ENCODE data around the gene DDAH1.
"Not testable (repeated sequence)": the region's sequence is repeated elsewhere in the genome, so short reads cannot be mapped to it uniquely, and the experiment has no call there.

DDAH1 gene

GRCh38 chr1:85356130-85356529 lies 108.8 kb downstream of the DDAH1 start:
- DNase-seq, result no peak

DNA sequence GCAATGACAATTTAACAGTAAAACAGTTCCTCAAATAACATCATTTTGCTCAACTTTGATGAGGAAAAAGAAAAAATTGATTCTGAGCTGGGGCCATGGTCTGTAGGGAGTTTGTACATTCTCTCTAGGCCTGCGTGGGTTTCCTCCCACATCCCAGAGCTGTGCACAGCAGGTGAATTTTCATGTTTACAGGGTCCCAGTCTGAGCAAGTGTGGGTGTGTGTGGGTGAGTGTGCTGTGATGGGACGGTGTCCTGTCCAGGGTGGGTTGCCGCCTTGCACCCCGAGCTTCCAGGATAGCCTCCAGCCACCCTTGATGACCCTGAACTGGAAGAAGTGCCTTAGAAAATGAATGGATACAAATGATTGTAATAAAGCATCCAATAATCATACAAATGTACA lies 112.9 kb downstream of the DDAH1 start:
- DNase-seq, result no peak

- DNase-seq, result no peak
These were observed 113.6 kb downstream of the DDAH1 start for GRCh38 chr1:85351202-85351828.

DNA sequence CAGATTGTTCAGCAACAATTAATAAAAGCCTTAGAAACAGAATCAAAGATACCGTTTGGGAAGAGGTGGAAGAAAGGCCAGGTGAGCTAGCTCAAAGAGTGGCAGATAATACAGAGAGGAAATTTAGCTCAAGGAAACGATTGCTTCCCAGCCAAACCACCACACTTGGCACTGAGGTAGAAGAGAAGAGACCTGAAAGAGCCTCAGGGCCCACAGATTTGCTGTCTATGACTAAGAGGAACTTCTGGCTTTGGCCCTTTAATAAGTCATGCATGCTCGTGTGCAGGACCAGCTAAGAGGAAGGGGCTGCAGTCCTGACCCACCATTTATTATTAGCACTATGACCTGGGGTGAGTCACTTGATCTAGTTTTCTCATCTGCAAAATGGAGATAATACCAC lies 115.7 kb downstream of the DDAH1 start:
- DNase-seq, result no peak

DNA sequence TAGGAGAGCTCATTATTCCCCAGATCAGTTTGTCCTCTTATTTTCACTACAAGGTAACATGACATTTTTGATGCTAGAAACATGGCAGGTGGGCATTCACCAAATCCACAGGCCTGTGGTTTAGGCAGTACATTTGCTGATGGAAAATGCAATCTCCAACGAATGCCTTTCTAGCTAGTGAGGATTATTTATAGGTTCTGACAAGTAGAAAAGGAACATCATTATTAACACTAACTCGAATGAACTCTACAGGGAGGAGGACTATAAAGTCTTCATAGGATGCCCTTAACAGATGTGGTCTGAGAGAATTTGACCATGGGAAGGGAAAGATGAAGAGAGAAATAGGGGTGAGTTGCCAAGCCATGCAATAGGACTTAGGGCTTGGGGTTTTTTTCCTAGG lies 117.1 kb downstream of the DDAH1 start:
- DNase-seq, result no peak

DNA sequence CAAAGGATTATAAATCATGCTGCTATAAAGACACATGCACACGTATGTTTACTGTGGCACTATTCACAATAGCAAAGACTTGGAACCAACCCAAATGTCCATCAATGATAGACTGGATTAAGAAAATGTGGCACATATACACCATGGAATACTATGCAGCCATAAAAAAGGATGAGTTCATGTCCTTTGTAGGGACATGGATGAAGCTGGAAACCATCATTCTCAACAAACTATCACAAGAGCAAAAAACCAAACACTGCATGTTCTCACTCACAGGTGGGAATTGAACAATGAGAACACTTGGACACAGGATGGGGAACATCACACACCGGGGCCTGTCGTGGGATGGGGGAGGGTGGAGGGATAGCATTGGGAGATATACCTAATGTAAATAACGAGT lies 117.7 kb downstream of the DDAH1 start:
- DNase-seq, result not testable (repeated sequence)

GRCh38 chr1:85344256-85344694 lies 120.7 kb downstream of the DDAH1 start:
- no peak for DNase-seq

DNA sequence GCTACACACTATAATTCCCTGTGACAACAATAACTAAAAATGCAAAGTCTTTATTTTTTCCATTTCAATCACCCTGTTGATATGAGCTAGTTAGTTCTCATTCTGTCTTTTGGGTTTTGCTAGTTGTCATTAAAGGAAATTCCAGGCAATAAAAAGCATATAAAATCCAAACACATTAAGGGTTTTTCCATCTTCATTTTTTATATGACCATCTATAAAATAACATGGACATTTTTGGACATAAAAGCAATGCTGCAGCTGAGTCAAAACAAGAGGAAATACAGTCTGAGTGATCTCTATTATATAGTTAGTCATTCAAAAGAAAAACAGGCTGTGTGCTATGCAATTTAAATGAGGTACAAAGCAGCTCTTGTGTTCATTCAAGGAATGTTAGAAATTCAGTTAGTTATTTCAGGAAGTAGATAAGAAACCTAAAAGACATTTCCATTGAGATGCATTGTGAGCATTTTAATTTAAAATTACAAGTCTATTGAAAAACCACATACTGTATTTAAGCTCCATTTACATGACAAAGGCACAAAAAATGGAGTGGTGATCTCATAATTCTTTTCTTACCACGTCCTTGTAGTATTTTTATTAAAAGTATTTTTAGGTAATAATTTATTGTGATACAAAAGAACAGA lies 121.2 kb downstream of the DDAH1 start:
- DNase-seq, result no peak

GRCh38 chr1:85343213-85343611 lies 121.7 kb downstream of the DDAH1 start:
- DNase-seq, result no peak

DNA sequence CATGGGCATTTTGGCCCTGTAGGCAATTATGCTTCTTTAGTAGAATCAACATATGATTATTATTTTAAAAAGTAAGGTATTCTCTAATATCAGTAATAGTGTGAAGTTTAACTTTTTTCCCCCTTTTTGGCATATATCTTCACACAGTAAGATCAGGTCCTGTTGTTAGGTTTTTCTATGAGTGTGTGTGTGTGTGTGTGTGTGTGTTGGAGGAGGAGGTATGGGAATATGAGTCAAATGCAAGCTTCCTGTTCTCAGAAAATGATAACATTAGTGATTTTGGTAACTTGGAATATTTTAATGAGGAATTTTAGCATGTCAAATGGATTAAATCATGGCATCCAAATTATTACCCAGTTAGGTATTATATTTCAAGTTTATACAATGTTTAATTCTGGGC lies 122.8 kb downstream of the DDAH1 start:
- DNase-seq, result no peak

GRCh38 chr1:85340427-85340826 lies 124.5 kb downstream of the DDAH1 start:
- DNase-seq, result no peak

DNA sequence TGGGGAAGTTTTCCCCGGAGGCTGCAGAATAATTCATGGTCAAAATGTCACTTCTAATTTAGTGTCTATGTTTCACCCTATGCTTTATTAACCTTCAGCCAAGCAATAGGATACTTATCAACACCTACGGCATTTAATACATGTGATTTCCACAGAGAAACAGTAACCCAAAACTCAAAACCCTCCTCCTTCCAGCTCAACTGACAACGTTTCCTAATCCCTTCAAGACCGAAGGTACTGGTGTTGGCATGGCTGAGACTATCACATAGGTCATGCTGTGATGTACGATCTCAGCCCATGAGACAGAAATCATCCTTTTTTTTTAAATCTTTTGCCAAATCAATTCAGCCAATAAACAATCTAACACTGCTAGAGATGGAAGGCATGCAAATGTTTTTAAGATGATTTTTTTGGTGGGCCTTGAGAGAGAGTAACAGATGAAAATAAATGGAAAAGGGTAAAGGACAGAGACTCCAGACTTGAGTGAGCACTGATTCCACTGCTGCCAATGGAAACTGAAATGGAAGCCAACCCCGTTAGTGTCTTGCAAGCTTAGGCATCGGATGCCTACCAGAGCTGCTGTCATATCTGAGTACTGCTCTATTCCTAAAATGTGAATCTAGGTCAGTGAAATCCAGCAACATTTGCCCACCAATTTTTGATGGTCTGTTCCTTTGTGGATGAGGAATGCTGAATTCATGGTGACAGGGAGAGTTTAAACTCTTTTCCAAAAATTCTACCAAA lies 125.1 kb downstream of the DDAH1 start:
- no peak for DNase-seq

DNA sequence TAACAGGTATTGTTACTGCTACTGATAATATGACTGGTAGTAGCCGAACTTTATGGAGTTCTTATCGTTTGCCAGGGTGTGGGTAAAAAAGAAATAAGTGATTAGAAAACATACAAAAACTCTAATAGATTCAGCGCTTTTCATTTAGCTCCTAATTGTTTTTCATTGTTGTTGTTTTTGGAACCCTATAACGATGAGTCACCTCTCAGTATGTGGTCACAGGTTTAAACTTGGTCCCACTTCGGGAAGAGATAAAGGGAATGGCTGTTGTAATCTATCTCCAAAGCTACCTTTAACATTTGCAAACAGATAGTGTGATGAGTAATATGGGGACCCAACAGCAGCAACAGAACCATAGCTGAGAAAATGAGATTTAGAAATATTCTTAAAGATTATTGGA lies 125.9 kb downstream of the DDAH1 start:
- DNase-seq, result no peak

GRCh38 chr1:85334962-85335361 lies 130.0 kb downstream of the DDAH1 start:
- DNase-seq, result no peak

GRCh38 chr1:85333186-85333585 lies 131.8 kb downstream of the DDAH1 start:
- DNase-seq, result no peak

GRCh38 chr1:85332575-85332974 lies 132.4 kb downstream of the DDAH1 start:
- no peak for DNase-seq

GRCh38 chr1:85330711-85331290 lies 134.2 kb downstream of the DDAH1 start:
- no peak for DNase-seq

DNA sequence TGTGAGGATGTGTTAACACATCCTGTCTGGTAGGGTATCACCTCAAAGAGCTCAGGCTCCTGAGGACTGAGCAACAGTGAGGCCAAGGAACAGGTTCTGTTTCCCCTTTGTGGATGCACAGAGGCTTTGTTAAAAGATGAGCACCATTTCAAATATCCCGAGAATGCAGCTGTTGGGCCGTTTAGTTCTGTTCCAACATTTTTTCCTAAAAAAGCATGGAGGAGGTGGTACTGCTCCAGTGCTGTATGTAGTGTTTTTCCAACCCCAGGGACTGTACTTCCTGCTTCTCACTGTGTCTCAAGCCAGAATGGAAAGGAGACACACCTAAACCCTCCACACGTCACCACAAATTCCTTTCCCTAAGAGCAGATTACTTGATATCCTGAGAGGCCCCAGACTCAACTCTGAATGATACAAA lies 134.7 kb downstream of the DDAH1 start:
- DNase-seq, result no peak

- DNase-seq, result no peak
These were observed 136.1 kb downstream of the DDAH1 start for GRCh38 chr1:85328713-85329397.

DNA sequence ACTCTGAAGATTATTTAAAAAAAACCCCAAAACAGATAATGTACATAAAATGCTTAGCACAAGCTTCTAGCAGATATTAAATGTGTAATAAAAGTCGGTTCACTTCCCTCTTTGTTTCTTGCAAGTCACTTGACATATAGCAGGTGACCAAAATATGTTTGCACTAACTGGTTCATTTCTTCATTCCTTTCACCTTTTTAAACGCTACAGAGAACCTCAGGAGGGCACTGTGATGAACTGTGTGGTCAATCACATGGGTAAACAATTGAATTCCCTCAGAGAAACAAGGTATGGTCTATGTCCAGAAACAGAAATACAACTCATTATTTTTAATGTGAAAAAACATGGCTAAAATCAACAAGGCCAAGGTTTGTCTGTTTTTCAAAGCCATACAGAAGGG lies 137.2 kb downstream of the DDAH1 start:
- no peak for DNase-seq

DNA sequence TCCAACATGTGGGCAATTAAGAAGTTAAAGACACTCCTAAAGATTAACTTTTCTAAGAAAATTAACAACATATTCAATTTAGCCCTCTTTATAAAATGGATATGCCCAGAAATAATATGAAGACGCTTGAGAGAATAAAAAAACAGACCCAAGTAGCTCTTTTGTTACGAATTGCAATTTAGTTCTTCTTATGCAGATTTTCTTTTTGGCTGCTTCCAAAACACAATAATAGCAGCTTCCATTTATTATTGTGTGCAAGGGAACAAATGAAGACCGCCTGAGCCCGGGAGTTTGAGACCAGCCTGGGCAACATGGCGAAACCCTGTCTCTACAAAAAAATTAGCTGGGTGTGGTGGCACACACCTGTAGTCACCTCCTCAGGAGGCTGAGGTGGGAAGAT lies 138.1 kb downstream of the DDAH1 start:
- no peak for DNase-seq

- no peak for DNase-seq
These were observed 138.6 kb downstream of the DDAH1 start for GRCh38 chr1:85326336-85326735.

DNA sequence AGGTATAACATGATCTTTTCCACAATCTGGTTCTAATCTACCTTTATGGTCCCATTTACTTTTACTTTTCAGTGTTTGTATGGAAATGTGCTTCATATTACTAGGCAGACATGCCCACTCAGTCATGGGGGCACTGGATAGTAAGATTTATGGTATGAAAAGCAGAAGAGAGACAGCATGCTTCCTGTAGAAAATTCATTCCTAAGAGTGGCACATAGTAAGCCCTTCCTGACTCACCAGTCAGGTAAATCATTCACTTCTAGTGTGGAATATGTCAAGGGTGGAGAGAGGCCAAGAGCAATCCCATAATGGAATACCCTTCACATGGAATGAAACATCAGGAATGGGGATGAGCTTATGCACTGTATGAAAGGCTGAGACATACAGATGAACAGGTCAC lies 139.0 kb downstream of the DDAH1 start:
- no peak for DNase-seq
